ENCODE results near the gene CAPZA2. TPM values are rescaled to one million over a fixed set of nuclear protein-coding genes. Genes with fewer than 3 reads are reported as not detected.
"Not testable (repeated sequence)": the region's sequence is repeated elsewhere in the genome, so short reads cannot be mapped to it uniquely, and the experiment has no call there.

Gene CAPZA2
- total RNA-seq, result 10 to 100 TPM; 45.0 to 61.2 (median 52.5) TPM

GRCh38 chr7:116862234-116862950 lies at the start of gene CAPZA2:
TSS of gene CAPZA2 (plus strand) at chr7:116862587. CDS start at chr7:116862612, 25 bp downstream.
- peak in 1 of 2 donors; percentile 66 for TF ChIP-seq POLR2A (IDR thresholded peaks at IDR 0.05)
- TF ChIP-seq CTCF (IDR thresholded peaks at IDR 0.05), result peak in 1 of 3 donors; percentile 39
- H3K4me3 ChIP-seq (ENCODE audit: low read depth, poor library complexity, severe bottlenecking), result peak within 1 kb of the TSS; percentile 84
- 0 to 1% methylated on average over 32 to 37 of the region's 80 CpGs for WGBS, 2 donors
- peak; percentile 87 to 98 for DNase-seq (ENCODE audit: low spot score in 2 of 2)
- intact Hi-C loops (cut with DNase I; ENCODE audit: low total_unique reads), result no loop called here

- intact Hi-C loops (cut with DNase I; ENCODE audit: low total_unique reads), result no loop called here
- DNase-seq (ENCODE audit: low spot score in 2 of 2), result no peak
- no peak overlapping the region for H3K4me3 ChIP-seq (ENCODE audit: low read depth, poor library complexity, severe bottlenecking)
- 68 to 71% methylated on average over 2 of the region's 2 CpGs for WGBS, 2 donors
- TF ChIP-seq POLR2A (IDR thresholded peaks at IDR 0.05) (no peak), CTCF (IDR thresholded peaks at IDR 0.05) (no peak)
Measured at GRCh38 chr7:116812860-116813259, 49.5 kb upstream of the CAPZA2 start.

- DNase-seq (ENCODE audit: low spot score in 2 of 2); H3K4me3 ChIP-seq (ENCODE audit: low read depth, poor library complexity, severe bottlenecking); intact Hi-C loops (cut with DNase I; ENCODE audit: low total_unique reads): not testable (repeated sequence)
- 93 to 98% methylated on average over 3 of the region's 3 CpGs for WGBS, 2 donors
Measured at GRCh38 chr7:116813371-116813770, 49.0 kb upstream of the CAPZA2 start.

GRCh38 chr7:116815041-116815440 lies 47.3 kb upstream of the CAPZA2 start:
- 72 to 77% methylated on average over 3 of the region's 3 CpGs for WGBS, 2 donors
- intact Hi-C loops (cut with DNase I; ENCODE audit: low total_unique reads), result no loop called here
- H3K4me3 ChIP-seq (ENCODE audit: low read depth, poor library complexity, severe bottlenecking), result no peak overlapping the region
- DNase-seq (ENCODE audit: low spot score in 2 of 2), result no peak
- TF ChIP-seq POLR2A (IDR thresholded peaks at IDR 0.05) (no peak), CTCF (IDR thresholded peaks at IDR 0.05) (no peak)

GRCh38 chr7:116820149-116820548 lies 42.2 kb upstream of the CAPZA2 start:
- no peak for DNase-seq (ENCODE audit: low spot score in 2 of 2)
- 88 to 93% methylated on average over 3 of the region's 3 CpGs for WGBS, 2 donors
- intact Hi-C loops (cut with DNase I; ENCODE audit: low total_unique reads), result no loop called here
- TF ChIP-seq CTCF (IDR thresholded peaks at IDR 0.05), result no peak
- no peak for TF ChIP-seq POLR2A (IDR thresholded peaks at IDR 0.05)
- H3K4me3 ChIP-seq (ENCODE audit: low read depth, poor library complexity, severe bottlenecking), result no peak overlapping the region

GRCh38 chr7:116821647-116822046 lies 40.7 kb upstream of the CAPZA2 start:
- DNase-seq (ENCODE audit: low spot score in 2 of 2); H3K4me3 ChIP-seq (ENCODE audit: low read depth, poor library complexity, severe bottlenecking); intact Hi-C loops (cut with DNase I; ENCODE audit: low total_unique reads): not testable (repeated sequence)
- WGBS, 2 donors, result 94 to 97% methylated on average over 4 of the region's 4 CpGs

- no peak for TF ChIP-seq POLR2A (IDR thresholded peaks at IDR 0.05)
- TF ChIP-seq CTCF (IDR thresholded peaks at IDR 0.05), result no peak
- intact Hi-C loops (cut with DNase I; ENCODE audit: low total_unique reads), result no loop called here
- DNase-seq (ENCODE audit: low spot score in 2 of 2), result no peak
- no peak overlapping the region for H3K4me3 ChIP-seq (ENCODE audit: low read depth, poor library complexity, severe bottlenecking)
Measured at GRCh38 chr7:116824449-116824848, 37.9 kb upstream of the CAPZA2 start.
